GM19025 (cell line): ENCODE results near the gene MRPL49.

Experiments
- ATAC-seq: cut with Tn5 transposase; IDR thresholded peaks from one replicate; pipeline ENCODE4 v1.9.1; 2021; ENCODE audit warnings: mild to moderate bottlenecking, low read depth, moderate library complexity; ENCODE audit not compliant: unreplicated experiment

MRPL49 gene

DNA sequence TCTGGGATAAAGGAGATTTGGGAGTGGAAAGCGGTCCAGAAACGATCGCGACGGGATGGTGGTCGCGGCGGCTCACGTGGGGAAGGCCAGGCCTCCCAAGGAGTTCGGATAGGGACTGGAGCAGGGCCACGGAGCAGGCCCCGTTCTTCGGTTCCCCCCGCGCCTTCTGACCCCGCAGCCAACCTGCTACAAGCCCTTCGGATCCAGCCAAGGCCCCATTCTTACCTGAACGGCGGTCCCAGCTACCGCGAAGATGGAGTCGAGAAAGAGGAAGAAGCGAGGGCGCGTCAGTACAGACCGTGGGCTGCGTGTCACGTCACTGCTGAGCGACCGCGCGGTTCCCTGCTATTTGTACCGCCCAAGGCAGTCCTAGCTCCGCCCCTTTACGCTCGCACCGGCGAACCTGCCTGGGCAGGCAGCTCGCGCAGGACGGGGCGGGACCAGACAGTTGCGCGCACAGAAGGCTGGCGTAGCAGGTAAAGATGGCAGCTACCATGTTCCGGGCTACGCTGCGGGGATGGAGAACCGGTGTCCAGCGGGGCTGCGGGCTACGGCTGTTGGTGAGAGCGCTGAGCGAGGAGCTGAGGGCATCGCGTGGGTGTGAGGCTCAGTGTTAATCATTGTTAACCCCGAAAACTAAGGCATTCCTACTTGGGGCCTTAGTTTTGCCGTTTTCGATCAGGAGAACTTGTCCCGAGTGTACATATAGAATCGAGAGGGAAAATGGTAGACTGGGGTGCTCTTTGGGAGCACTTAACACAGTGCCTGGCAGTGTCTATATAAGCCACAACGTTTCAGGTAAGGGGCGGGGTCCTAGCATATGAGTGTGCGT lies at the start of gene MRPL49, which contains the start of gene FAU:
MRPL49 (plus strand) TSS at position 457 of the 832 bp plus-strand sequence; CDS start at position 483, 26 bp downstream.
FAU (minus strand) TSS at position 270 of the 832 bp plus-strand sequence. CDS start 321 bp downstream, outside the sequence.
- peak; percentile 73 for ATAC-seq

DNA sequence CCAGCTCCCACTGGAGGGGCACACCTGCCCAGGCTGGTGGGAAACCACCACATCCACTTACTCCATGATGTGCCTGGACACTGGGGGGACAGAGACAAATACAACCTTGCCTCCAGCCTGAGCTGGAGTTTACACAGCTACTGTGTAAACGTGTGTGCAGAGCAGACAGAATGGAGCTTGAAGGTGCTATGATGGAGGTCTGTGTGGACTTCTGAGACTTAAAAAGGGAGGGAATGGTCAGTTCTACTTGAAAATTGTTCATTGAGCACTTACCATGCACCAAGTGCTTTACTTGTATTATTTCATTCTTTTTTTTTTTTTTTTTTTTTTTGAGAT lies 49.5 kb upstream of the MRPL49 start:
- ATAC-seq: no peak

DNA sequence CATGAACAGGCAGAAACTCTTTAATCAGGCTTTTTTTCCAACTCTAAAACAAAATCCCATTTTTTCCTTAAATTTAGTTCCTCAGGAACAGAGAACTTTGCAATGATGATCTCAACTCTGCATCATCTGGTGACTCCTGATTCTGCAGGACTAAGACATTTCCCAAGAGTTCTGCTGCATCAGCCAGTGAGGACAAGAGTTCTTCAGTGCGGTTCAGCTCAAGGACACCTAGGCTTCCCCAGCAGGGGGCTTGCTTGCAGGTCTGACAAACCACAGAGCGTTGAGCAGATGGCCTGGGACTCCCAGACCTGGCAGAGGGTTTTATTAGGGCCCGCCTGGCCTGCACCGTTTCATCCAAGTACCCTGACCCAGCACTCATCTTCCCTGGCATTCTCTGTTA lies 44.7 kb upstream of the MRPL49 start:
- no peak for ATAC-seq

DNA sequence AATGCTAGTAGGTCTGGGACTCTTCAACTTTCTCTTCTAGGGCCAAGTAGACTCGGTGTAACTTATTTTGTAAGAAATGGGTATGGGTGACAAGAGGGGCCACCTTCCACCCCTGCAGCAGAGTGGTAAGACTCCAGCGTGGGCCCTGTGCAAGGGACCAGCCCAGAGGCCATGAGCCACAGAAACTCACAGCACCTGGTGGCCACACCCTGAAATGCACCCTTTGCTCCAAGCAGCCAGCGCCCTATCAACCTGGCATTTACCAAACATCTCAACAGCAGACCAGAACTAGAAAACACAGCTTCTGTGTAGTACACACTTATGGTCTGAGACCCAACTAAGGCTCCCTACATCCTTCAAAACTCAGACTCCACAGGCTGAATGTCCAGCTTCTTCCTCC lies 44.0 kb upstream of the MRPL49 start:
- ATAC-seq: peak; percentile 55

DNA sequence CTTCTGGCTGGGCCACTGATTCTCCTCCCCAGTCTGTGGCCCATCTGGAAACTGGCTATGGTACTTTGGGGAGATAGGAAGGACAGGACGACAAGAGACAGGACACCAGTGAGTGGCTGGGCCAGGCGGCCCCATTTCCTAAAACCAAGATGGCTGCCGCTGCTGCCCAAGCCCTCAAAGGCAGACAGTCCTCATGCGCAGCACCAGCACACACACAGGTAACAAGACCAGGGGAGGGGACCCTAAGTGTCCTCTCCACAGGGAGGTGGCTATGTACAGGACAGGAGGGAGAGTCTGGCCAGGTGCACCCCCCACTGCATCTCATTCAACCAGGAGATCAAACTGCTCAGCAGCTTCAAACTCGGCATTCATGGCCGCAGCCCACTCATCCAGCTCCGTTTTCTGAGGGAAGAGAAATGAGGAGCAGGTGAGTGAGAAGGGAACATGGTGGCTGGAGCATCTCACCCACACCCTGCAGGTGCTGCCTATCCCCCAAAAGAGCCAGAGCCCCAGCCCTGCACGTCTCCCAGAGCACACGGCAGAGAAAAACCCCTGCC lies 43.3 kb upstream of the MRPL49 start:
- no peak for ATAC-seq

DNA sequence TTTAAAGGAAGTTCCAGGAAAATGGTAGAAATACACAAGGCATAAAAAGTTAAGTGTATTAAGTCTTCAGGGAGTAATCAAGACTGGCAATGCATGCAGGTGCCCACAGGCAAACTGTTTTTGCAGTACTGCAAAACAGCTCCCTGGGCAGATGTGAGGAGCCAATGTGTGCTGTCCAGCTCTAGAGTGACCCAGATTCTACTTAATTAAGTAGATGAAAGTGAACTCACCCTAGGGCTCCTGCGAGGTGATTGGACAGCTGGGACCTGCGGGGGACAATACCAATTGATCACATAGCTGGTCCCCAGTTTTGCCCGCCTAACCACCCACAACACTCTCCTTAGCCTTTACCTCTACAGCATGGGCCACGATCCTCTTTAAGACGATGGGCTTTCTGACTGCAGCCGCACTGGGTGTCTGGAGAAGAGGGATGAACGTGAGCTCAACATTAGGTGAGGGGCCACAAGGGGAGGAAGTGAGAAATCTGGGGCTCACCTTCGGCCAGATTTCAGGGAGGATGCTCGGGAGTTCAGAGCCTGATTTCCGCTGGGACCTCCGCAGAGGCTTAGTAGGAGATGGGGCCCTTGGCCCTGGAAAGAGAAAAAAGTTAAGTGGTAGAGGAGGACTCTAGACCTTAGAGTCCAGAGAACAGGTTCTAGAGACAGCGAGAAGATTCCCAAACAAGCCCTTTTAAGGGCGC lies 38.8 kb upstream of the MRPL49 start:
- ATAC-seq: no peak

DNA sequence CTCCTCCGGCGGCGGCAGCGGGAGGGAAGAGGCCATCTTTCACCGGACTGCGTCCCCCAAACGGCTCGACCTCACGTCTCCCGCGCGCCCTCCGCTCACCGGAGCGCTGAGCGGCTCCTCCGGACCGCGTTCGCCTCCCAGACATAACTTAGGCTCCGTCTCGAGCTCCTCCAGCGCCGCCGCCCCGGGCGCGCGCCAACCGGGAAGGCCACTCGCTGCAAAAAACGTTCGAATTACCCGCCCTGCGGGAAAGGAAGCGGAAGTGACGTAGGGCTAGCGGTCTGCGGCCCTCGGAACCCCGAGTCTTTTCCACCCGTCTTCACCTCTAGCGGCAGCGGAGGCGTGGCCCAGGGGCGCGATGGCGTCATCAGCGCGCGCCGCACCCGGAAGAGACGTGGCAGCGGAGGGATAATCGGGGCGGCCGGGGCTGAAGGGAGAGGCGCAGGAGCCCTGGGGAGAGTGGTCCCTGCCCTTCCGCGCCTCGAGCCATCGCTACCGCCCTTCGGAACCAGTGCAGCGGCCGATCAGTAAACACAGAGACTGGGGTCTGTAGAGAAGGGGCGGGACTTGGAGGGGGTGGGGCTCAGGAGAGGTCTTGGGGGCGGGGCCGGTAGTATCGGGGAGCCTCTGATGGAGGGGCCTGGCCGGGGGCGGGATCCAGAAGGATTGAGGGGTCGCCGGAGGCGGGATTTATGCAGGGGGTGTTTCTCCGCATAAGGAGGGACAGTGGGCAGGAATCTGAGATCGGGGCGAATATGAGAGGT lies 38.1 kb upstream of the MRPL49 start, which contains the start of the genes CDCA5 and ZFPL1:
CDCA5 (minus strand) TSS at position 207 of the 764 bp plus-strand sequence; CDS start at position 145, 62 bp downstream.
ZFPL1 (plus strand) TSS at position 389 of the 764 bp plus-strand sequence. CDS start 477 bp downstream, outside the sequence.
- ATAC-seq: peak; percentile 79

DNA sequence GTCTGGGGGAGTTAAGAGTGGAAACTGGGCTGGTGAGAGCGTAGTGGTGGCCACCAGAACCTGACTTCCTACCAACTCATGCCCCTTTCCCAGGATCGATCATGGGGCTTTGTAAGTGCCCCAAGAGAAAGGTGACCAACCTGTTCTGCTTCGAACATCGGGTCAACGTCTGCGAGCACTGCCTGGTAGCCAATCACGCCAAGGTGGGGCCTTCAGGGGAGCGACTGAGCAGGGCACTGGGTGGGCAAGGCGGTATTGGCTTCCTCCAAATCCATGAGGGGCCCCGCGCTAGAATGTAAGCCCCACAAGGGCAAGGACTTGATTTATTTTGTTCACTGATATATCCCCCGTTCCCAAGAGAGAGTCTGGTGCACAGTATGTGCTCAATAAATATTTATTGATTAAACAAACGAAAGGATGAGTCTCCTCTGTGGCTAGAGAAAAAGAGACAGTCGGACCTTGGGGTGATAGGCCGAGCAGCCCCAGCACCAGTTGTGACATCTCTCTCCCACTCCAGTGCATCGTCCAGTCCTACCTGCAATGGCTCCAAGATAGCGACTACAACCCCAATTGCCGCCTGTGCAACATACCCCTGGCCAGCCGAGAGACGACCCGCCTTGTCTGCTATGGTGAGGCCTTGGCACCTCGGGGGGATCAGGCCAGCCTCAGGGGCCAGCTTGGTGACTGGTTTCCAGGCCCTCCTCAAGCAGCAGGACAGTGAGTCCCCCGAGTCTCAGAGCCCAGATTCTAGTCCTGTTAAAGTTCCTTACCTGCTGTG lies 37.3 kb upstream of the MRPL49 start:
- no peak for ATAC-seq

DNA sequence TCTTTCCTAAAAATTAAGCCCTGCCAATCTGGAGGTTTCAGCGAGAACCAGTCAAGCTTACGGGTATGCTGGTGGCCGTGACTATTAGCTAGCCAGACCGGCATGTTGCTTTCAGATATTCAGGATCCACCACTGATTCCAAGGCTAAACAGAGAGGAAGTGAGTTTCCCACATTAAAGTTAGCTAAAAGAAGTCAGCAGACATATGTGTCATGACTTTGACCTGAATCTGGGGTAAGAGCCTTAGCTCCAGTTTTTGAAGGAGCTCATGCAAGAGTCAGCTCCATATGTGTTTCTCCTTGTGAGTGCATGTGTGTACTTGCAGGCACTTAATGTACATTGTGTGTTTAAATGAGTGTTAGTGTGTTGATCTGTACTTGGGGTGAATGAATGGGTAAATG lies 36.7 kb upstream of the MRPL49 start:
- ATAC-seq: no peak

DNA sequence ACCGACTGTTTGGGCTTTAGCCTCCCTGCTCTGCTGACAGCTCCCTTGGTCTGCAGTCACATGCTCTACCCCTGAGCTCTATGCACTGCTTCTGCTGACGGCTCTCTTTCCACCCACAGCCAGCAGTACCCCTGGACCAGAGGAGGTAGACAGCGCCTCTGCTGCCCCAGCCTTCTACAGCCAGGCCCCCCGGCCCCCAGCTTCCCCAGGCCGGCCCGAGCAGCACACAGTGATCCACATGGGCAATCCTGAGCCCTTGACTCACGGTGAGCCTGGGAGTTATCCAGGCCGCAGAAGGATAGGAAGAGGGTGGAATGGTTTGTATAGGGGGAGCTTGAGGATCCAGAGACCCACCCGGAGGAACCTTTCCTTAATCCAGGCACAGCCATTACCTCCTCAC lies 35.3 kb upstream of the MRPL49 start:
- ATAC-seq: no peak

DNA sequence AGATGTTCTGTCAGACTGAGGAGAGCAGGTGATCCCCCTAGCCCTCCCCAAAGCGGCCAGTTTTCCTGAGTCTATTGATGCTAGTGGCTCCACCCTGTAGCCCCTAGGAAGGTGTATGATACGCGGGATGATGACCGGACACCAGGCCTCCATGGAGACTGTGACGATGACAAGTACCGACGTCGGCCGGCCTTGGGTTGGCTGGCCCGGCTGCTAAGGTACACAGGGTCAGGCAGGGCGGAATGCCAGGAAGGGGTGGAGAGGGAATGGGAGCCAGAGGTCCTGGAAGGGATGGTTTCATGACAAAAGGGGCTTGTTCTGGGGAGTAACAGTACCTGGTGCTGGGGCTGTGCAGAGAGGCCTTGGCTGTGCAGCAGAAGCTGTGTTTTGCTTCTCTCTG lies 34.9 kb upstream of the MRPL49 start:
- no peak for ATAC-seq

DNA sequence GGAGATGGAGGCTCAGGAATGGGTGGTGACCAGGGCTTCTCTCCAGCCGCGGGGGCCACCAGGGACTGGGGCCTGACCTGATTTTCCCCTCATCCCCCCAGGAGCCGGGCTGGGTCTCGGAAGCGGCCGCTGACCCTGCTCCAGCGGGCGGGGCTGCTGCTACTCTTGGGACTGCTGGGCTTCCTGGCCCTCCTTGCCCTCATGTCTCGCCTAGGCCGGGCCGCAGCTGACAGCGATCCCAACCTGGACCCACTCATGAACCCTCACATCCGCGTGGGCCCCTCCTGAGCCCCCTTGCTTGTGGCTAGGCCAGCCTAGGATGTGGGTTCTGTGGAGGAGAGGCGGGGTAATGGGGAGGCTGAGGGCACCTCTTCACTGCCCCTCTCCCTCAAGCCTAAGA lies 34.3 kb upstream of the MRPL49 start:
- ATAC-seq: no peak

DNA sequence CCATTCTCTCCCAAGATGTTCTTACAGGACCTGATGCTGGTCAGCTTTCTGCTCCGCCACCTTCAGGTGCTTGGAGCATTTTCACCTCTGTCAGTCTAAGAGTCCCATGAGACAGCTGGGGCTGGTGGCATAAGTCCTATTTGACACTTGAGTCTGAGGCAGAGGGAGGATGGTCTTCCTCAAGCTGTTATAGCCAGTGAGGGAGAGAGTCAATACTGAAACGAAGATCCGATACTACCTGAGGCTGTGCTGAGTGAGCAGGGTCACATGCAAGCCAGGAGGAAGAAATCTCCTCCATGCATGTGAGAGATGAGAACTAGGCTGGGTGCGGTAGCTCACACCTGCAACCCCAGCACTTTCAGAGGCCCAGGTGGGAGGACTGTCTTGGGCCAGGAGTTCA lies 32.5 kb upstream of the MRPL49 start:
- ATAC-seq: no peak

DNA sequence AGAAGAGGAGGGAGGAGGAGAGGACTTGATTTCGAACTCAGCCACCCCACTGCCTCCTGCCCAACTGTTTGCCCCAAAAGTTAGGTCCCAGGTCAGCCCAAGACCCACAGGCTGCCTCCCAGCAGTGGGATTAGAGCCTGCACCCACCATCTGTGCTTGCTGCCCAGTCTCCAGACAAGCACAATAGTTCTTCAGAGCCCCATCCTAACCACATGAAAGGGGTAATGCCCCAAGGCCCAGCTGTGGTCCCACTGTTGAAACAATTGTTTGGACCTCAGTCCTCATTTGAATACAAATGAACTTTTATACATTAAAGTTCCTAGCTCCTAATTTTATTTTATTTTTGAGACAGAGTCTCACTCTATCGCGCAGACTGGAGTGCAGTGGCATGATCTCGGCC lies 31.5 kb upstream of the MRPL49 start:
- ATAC-seq: no peak

DNA sequence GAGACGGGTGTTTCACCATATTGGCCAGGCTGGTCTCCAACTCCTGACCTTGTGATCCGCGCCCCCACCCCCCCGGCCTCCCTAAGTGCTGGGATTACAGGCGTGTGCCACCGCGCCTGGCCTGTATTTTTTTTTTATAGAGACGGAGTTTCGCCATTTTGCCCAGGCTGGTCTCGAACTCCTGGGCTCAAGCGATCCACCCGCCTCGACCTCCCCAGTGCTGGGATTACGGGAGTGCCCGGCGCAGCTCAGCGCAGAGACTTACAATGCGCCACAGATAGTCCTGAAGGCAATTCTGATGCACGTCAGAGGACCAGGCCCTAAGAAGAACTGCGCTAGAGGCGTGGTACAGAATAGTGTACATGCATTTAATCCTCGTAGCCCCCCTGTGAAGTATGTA lies 26.7 kb upstream of the MRPL49 start:
- no peak for ATAC-seq

DNA sequence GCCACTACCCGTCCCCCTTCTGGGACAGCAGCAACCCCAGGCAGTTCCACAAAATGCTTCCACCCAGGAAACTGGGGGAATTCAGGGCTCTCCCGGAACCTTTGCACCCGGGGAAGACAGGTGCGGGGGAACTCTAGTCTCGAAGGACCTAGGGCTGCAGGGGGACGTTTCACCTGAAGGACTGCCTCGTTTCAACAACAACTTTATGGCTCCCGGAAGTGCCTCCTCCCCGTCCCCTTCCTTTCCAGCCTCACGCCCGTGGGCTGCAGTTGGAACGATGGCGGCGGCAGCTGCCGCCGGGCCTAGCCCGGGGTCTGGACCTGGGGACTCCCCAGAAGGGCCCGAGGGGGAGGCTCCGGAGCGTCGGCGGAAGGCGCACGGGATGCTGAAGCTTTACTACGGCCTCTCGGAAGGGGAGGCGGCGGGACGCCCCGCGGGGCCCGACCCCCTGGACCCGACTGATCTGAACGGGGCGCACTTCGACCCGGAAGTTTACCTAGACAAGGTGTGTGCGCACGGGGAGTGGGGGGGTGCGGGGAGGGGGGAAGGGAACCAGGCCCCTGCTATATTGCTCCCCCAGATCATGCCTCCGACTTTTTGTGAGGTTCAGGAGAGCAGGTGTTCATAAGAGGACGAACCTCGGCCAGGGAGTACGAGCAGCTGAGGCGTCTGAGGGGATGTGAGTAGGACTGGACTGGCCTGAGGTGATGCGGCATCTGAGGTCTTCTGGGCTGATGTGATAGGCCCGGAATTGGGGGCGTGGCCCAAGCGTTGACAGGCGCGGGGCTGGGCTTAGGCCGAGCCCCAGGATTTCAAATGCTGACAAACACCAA lies 25.9 kb upstream of the MRPL49 start, which contains the start of gene VPS51:
VPS51 (plus strand) TSS at position 241 of the 833 bp plus-strand sequence; CDS start at position 278, 37 bp downstream.
- ATAC-seq: peak; percentile 78

DNA sequence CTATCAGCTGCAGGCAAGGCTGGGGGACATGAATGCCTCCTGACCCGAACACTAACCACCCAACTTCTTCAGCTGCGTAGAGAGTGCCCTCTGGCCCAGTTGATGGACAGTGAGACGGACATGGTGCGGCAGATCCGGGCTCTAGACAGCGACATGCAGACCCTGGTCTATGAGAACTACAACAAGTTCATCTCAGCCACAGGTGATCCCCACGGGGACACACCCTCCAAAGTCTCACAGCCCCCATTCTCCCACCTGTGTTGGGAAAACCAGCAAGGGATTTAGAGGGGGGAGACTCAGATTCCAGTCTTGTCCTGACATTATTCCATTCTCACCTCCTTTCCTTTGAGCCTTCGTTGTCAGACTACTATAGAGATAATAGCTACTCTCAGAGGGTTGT lies 25.2 kb upstream of the MRPL49 start:
- no peak for ATAC-seq

DNA sequence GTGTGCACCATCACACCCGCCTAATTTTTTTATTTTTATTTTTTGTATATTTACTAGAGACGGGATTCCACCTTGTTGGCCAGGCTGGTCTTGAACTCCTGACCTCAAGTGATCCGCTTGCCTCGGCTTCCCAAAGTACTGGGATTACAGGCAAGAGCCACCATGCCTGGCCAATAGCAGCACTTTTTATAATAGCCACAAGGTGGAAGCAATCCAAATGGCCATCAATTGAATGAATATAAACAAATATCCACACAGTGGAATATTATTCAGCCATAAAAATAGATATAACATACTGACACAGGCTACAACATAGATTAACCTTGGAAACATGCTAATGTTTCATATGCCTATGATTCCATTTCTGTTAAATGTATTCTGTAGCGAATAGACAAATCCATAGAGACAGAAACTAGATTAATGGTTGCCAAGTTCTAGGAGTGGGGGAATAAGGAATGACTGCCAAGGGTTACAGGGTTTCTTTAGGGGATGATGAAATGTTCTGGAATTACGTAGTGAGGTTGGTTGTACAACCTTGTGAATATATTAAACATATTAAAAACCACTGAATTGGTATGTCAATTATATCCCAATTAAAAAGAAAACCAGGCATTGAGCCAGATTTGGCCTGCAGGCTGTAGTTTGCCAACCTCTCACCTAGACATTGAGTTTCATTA lies 21.3 kb upstream of the MRPL49 start:
- no peak for ATAC-seq
